NCI-H446 treated with DMSO at 0.1 percent for 48 hours (cell line): ENCODE measurements around the gene MUS81.

Source experiments
- DNase-seq: peaks from one replicate; lab custom pipeline; 2025; lab: John Stamatoyannopoulos, UW

Gene MUS81

GRCh38 chr11:65861165-65861505, 902 bp downstream of the MUS81 start:
- DNase-seq: no peak

GRCh38 chr11:65861533-65862183, 1.4 kb downstream of the MUS81 start:
- DNase-seq: no peak

- DNase-seq: no peak
Measured at GRCh38 chr11:65862191-65862735, 2.0 kb downstream of the MUS81 start.

- no peak for DNase-seq
Measured at GRCh38 chr11:65862941-65863888, 3.0 kb downstream of the MUS81 start.

- DNase-seq: no peak
Measured at GRCh38 chr11:65863889-65864705, 3.9 kb downstream of the MUS81 start.

- DNase-seq: no peak
Measured at GRCh38 chr11:65864706-65865471, 4.7 kb downstream of the MUS81 start.

GRCh38 chr11:65865550-65866172, 5.4 kb downstream of the MUS81 start:
- no peak for DNase-seq

GRCh38 chr11:65866509-65867283, 6.5 kb downstream of the MUS81 start:
- no peak for DNase-seq

GRCh38 chr11:65867284-65868071, 7.2 kb downstream of the MUS81 start:
- no peak for DNase-seq

- no peak for DNase-seq
Measured at GRCh38 chr11:65868076-65868667, 7.9 kb downstream of the MUS81 start.

GRCh38 chr11:65868907-65869306, 8.7 kb downstream of the MUS81 start:
- DNase-seq: no peak

GRCh38 chr11:65869643-65870306, 9.5 kb downstream of the MUS81 start:
- DNase-seq: no peak

GRCh38 chr11:65870307-65870658, 10.1 kb downstream of the MUS81 start:
- no peak for DNase-seq

- DNase-seq: no peak
Measured at GRCh38 chr11:65870706-65871681, 10.8 kb downstream of the MUS81 start.

GRCh38 chr11:65871811-65872548, 11.7 kb downstream of the MUS81 start:
- DNase-seq: no peak

GRCh38 chr11:65872586-65873317, 12.5 kb downstream of the MUS81 start, which contains the start of gene EFEMP2:
EFEMP2 (minus strand) TSS chr11:65872800; CDS start chr11:65872354, 446 bp downstream.
- no peak for DNase-seq
